ENCODE measurements around the gene DCLK2. TPM values are rescaled to one million over a fixed set of nuclear protein-coding genes. Genes with fewer than 3 reads are reported as not detected.

Gene DCLK2
- total RNA-seq, 1 experiment from 2014 or later = 1.2 TPM

DNA sequence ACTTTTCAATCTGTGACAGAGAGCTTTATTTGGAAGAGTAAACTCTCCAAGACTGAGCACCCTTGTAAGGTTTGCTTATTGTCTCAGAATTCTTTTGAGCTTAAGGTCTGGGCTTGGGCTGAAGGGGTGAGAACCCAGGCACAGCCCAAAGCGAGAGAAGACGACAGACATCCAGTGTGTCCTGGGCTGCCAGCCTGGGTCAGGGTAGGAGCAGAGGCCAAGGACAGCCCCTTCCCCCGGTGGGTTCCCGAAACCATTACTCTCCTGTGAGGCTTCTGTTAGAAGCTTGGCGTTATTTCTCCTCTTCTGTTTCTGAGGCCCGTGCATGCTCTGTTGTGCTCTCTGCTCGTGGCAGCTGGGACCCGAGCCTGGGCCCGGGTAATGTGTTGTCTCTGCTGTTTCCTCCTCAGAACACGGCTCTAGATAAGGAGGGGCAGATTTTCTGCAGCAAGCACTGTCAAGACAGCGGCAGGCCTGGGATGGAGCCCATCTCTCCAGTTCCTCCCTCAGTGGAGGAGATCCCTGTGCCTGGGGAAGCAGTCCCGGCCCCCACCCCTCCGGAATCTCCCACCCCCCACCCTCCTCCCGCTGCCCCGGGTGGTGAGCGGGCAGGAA is 177.5 kb downstream of the DCLK2 start:
- no peak overlapping the region for H3K4me2 ChIP-seq (ENCODE audit: low read length)
- CTCF ChIA-PET = no interaction called here
- H3K4me1 ChIP-seq (ENCODE audit: insufficient read depth, low read length) = no peaks in the 10 kb centered on the region
- H3K36me3 ChIP-seq (ENCODE audit: low read depth, low read length) = no peaks in the 10 kb centered on the region
- intact Hi-C loops (cut with micrococcal nuclease) = no loop called here
- POLR2A ChIA-PET (ENCODE audit: unreplicated experiment) = interaction anchor here (0.5 kb wide), 1 partner anchor 9 kb away, joined by 3 read pairs; no protein-coding TSS in a partner anchor
- no peaks in the 10 kb centered on the region for H4K20me1 ChIP-seq (ENCODE audit: low read length)
- DNase-seq (no peak), ATAC-seq (no peak)
- H3K9ac ChIP-seq (ENCODE audit: low read length) = no peak overlapping the region
- H3K4me3 ChIP-seq (ENCODE audit: low read length) = no peak overlapping the region
- H2AFZ ChIP-seq (ENCODE audit: low read length) = no peak overlapping the region
- no peak for TF ChIP-seq EZH2phosphoT487 (IDR thresholded peaks at IDR 0.05; ENCODE audit: borderline replicate concordance, low read length)
- TF ChIP-seq EZH2 (IDR thresholded peaks at IDR 0.05; ENCODE audit: low read length, unreplicated experiment) = no peak
- TF ChIP-seq, protein P1, sequence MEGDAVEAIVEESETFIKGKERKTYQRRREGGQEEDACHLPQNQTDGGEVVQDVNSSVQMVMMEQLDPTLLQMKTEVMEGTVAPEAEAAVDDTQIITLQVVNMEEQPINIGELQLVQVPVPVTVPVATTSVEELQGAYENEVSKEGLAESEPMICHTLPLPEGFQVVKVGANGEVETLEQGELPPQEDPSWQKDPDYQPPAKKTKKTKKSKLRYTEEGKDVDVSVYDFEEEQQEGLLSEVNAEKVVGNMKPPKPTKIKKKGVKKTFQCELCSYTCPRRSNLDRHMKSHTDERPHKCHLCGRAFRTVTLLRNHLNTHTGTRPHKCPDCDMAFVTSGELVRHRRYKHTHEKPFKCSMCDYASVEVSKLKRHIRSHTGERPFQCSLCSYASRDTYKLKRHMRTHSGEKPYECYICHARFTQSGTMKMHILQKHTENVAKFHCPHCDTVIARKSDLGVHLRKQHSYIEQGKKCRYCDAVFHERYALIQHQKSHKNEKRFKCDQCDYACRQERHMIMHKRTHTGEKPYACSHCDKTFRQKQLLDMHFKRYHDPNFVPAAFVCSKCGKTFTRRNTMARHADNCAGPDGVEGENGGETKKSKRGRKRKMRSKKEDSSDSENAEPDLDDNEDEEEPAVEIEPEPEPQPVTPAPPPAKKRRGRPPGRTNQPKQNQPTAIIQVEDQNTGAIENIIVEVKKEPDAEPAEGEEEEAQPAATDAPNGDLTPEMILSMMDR (conservative IDR thresholded peaks at IDR 0.05; ENCODE audit: low read depth, low read length) = no peak
- no peaks in the 10 kb centered on the region for H3K9me2 ChIP-seq (replicated peaks; ENCODE audit: low read length)
- no peak overlapping the region for H3K27ac ChIP-seq (ENCODE audit: low read length)
- no peaks in the 10 kb centered on the region for H3K79me2 ChIP-seq (ENCODE audit: low read length)
- H3K27me3 ChIP-seq (ENCODE audit: low read length) = no peaks in the 10 kb centered on the region
- no peaks in the 10 kb centered on the region for H3K9me3 ChIP-seq (ENCODE audit: low read length)
- no TSS peak for BruUV-seq (replicated peaks)
- no peaks in the 10 kb centered on the region for H3F3A ChIP-seq (ENCODE audit: low read length, unreplicated experiment)

DNA sequence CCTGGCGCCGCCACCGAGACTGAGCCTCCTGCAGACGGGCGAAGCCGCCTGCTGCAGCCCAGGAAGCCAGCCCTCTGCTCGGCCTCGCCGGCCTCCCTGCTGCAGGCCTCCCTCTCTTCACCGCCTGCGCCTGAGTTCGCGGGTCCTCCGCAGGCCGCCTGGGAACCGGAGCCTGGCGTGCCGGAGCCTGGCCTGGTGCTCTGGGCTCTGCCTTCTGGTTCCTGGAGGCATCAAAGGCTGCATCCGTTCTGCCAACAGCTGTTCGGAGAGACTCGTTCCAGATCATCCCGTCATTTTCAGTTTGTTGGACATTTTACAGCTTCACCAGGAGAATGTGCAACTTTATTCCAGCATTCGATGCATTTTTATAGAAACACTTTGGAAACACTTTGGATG is 178.0 kb downstream of the DCLK2 start:
- intact Hi-C loops (cut with micrococcal nuclease) = no loop called here
- ChIA-PET CTCF (no interaction called here), POLR2A (ENCODE audit: unreplicated experiment) (no interaction called here)

More for the DNA sequence above, 178.0 kb downstream of the DCLK2 start:
- no peaks in the 10 kb centered on the region for H3K9me2 ChIP-seq (replicated peaks; ENCODE audit: low read length)
- no peak overlapping the region for H3K4me2 ChIP-seq (ENCODE audit: low read length)
- H3F3A ChIP-seq (ENCODE audit: low read length, unreplicated experiment) = no peaks in the 10 kb centered on the region
- H3K4me1 ChIP-seq (ENCODE audit: insufficient read depth, low read length) = no peaks in the 10 kb centered on the region
- no peak overlapping the region for H2AFZ ChIP-seq (ENCODE audit: low read length)
- no peaks in the 10 kb centered on the region for H3K79me2 ChIP-seq (ENCODE audit: low read length)
- no peaks in the 10 kb centered on the region for H3K36me3 ChIP-seq (ENCODE audit: low read depth, low read length)
- ATAC-seq (no peak), DNase-seq (no peak)
- H3K4me3 ChIP-seq (ENCODE audit: low read length) = no peak overlapping the region
- H3K9me3 ChIP-seq (ENCODE audit: low read length) = no peaks in the 10 kb centered on the region
- no peak overlapping the region for H3K27ac ChIP-seq (ENCODE audit: low read length)
- H3K27me3 ChIP-seq (ENCODE audit: low read length) = no peaks in the 10 kb centered on the region
- no TSS peak for BruUV-seq (replicated peaks)
- no peak overlapping the region for H3K9ac ChIP-seq (ENCODE audit: low read length)
- no peaks in the 10 kb centered on the region for H4K20me1 ChIP-seq (ENCODE audit: low read length)
- TF ChIP-seq EZH2phosphoT487 (IDR thresholded peaks at IDR 0.05; ENCODE audit: borderline replicate concordance, low read length) (no peak), EZH2 (IDR thresholded peaks at IDR 0.05; ENCODE audit: low read length, unreplicated experiment) (no peak)
- TF ChIP-seq, protein P1 (conservative IDR thresholded peaks at IDR 0.05; ENCODE audit: low read depth, low read length) = no peak
